Epithelial cell of esophagus (primary cell): ENCODE data around the gene CD3D.
A peak's percentile ranks its signal among the peaks of the same experiment; 100 is the strongest.

Experiments
- DNase-seq: peaks from one replicate; pipeline ENCODE4 v3.0.0; 2010; ENCODE audit warnings: low read depth
- H3K4me3 ChIP-seq: 2 replicates; pipeline ENCODE4 v1.5.1; 2011; ENCODE audit warnings: mild to moderate bottlenecking, low read length, control low read depth
- TF ChIP-seq, protein P1 (sequence below): IDR thresholded peaks from 2 replicates; pipeline ENCODE4 v1.5.1; 2011; ENCODE audit warnings: low read depth, mild to moderate bottlenecking, low read length, control low read depth, inconsistent platforms; ENCODE audit not compliant: insufficient read depth; ENCODE audit errors: missing control alignments

CD3D gene

DNA sequence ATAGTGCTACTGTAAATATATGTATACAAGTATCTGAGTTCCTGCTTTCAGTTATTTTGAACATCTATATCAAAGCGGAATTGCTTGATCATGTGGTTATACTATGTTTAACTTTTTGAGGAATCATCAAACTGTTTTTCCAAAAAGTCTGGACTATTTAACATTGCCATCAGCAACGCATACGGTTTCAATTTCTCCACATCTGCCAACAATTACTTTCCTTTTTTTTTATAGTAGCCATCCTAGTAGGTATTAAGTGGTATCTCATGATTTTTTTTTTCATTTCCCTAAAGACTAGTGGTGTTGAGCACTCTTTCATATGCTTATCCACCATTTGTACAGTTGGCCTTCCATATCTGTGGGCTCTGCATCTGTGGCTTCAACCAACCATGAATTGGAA lies 15.6 kb upstream of the CD3D start:
- no peak overlapping the region for H3K4me3 ChIP-seq
- TF ChIP-seq, protein P1, sequence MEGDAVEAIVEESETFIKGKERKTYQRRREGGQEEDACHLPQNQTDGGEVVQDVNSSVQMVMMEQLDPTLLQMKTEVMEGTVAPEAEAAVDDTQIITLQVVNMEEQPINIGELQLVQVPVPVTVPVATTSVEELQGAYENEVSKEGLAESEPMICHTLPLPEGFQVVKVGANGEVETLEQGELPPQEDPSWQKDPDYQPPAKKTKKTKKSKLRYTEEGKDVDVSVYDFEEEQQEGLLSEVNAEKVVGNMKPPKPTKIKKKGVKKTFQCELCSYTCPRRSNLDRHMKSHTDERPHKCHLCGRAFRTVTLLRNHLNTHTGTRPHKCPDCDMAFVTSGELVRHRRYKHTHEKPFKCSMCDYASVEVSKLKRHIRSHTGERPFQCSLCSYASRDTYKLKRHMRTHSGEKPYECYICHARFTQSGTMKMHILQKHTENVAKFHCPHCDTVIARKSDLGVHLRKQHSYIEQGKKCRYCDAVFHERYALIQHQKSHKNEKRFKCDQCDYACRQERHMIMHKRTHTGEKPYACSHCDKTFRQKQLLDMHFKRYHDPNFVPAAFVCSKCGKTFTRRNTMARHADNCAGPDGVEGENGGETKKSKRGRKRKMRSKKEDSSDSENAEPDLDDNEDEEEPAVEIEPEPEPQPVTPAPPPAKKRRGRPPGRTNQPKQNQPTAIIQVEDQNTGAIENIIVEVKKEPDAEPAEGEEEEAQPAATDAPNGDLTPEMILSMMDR, result no peak
- no peak for DNase-seq

DNA sequence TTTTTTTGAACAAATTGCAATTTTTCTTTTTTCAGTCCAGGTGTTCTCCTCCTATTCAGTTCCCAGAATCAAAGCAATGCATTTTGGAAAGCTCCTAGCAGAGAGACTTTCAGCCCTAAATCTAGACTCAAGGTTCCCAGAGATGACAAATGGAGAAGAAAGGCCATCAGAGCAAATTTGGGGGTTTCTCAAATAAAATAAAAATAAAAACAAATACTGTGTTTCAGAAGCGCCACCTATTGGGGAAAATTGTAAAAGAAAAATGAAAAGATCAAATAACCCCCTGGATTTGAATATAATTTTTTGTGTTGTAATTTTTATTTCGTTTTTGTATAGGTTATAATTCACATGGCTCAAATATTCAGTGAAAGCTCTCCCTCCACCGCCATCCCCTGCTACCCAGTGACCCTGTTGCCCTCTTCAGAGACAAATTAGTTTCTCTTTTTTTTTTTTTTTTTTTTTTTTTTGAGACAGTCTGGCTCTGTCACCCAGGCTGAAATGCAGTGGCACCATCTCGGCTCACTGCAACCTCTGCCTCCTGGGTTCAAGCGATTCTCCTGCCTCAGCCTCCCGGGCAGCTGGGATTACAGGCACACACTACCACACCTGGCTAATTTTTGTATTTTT lies 10.7 kb upstream of the CD3D start:
- DNase-seq, result peak; percentile 32
- TF ChIP-seq, protein P1, result peak; percentile 43
- no peak overlapping the region for H3K4me3 ChIP-seq

DNA sequence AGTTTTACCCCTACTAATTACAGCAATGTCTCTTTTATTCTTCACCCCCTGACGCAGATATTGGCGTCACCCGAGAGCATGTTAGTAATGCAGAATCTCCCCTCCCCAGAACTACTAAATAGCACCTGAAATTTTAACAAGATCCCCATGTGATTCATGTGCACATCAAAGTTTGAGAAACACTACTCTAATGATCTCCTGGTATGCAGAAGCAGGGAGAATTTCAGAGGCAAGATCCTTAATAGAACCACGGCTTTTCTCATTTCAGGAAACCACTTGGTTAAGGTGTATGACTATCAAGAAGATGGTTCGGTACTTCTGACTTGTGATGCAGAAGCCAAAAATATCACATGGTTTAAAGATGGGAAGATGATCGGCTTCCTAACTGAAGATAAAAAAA lies 7.0 kb upstream of the CD3D start:
- TF ChIP-seq, protein P1, result no peak
- DNase-seq, result no peak
- H3K4me3 ChIP-seq, result no peak overlapping the region

DNA sequence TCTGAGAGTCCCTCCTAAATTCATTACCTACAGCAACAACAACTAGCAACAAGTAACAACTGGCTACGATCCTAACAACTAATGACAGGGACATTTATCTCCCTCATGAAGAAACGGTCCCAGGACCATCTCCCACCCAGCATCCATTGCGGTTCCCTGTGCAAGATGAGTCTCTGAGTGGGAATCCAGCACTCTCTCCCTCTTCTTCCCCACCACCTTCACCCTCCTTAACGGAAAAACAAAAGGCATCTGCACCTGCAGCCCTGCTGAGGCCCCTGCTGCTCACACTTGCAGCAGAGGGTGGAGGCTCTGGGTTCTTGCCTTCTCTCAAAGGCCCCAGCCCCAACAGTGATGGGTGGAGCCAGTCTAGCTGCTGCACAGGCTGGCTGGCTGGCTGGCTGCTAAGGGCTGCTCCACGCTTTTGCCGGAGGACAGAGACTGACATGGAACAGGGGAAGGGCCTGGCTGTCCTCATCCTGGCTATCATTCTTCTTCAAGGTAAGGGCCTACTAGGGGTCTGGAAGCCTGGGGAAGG lies 1.5 kb upstream of the CD3D start, which contains the start of gene CD3G:
Gene CD3G (plus strand): TSS at position 364 of the 535 bp plus-strand sequence. CDS start 80 bp downstream, at position 444.
- no peak for DNase-seq
- H3K4me3 ChIP-seq, result no peak within 1 kb of the TSS
- TF ChIP-seq, protein P1, result no peak

DNA sequence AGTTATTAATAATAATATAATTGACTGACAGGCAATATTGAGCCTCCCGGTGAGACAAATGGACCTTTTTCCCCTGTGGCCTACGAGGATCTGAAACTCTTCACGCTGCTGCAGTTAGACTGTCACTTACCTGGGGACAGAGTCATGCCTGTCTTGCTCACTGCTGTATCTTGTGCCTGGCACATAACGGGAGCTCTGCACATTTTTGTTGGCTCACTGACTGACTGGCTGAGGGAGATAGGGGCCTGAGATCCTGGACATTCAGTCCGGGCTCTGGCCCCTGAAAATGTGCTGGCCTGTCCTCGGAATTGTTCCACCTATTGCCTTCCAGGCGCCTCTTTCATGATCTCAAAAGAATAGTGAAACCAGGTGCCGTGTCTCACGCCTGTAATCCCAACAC lies 743 bp upstream of the CD3D start:
- TF ChIP-seq, protein P1, result no peak
- no peak for DNase-seq
- no peak overlapping the region for H3K4me3 ChIP-seq

DNA sequence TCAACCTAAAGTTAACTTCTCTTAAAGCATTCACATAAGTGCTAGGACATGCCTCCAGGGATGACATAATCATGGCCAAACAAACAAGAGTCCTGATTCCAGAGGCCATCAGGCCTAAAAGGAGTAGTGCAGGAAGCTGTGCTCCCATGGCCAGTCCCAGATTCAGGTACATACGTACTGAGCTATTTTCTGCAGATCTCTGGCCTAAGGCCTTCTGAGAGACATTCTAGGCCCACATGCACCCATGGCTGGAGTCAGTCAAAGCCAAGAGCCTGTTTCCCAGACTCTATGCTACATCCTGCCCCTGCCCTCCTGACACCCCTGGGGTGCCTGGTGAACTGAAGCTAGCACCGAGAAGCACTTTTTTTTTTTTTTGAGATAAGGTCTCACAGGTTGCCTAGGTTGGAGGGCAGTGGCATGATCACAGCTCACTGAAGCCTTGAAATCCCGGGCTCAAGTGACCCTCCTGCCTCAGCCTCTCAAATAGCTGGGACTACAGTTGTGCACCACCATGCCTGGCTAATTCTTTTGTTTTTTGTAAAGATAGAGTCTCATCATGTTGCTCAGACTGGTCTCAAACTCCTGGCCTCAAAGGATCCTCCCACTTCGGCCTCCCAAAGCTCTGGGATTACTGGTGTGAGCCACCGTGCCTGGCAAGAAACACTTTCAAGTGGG lies 553 bp downstream of the CD3D start:
- DNase-seq, result peak; percentile 7
- H3K4me3 ChIP-seq, result no peak overlapping the region
- TF ChIP-seq, protein P1, result no peak
